Effector memory CD4-positive, alpha-beta T cell (primary cell): ENCODE measurements around the gene CFAP73.

Source experiments
- DNase-seq, 3 donors: peaks; one replicate each; pipeline ENCODE4 v3.0.0-alpha.2; 2020
- H3K27ac ChIP-seq: 2 replicates; pipeline ENCODE4 v1.7.0; 2013; ENCODE audit warnings: mild to moderate bottlenecking, low read length, moderate library complexity; ENCODE audit not compliant: insufficient read depth, poor library complexity, severe bottlenecking
- H3K27me3 ChIP-seq: replicated peaks from 2 replicates; pipeline ENCODE4 v1.7.0; 2013; ENCODE audit warnings: mild to moderate bottlenecking, low read length; ENCODE audit not compliant: insufficient read depth, control insufficient read depth, poor library complexity, severe bottlenecking
- H3K36me3 ChIP-seq: 2 replicates; pipeline ENCODE4 v1.7.0; 2013; ENCODE audit warnings: mild to moderate bottlenecking, low read length, moderate library complexity; ENCODE audit not compliant: control insufficient read depth, insufficient read depth
- H3K4me1 ChIP-seq: 2 replicates; pipeline ENCODE4 v1.7.0; 2013; ENCODE audit warnings: low read length, mild to moderate bottlenecking; ENCODE audit not compliant: control insufficient read depth, insufficient read depth, poor library complexity, severe bottlenecking
- H3K4me3 ChIP-seq: 2 replicates; pipeline ENCODE4 v1.7.0; 2013; ENCODE audit warnings: low read length, low read depth, mild to moderate bottlenecking; ENCODE audit not compliant: insufficient read depth, poor library complexity, severe bottlenecking
- H3K9me3 ChIP-seq: 2 replicates; pipeline ENCODE4 v1.7.0; 2013; ENCODE audit warnings: mild to moderate bottlenecking, low read length, moderate library complexity; ENCODE audit not compliant: control insufficient read depth

Gene CFAP73

GRCh38 chr12:113173081-113173698 is 23.7 kb downstream of the CFAP73 start:
- no peak overlapping the region for H3K4me3 ChIP-seq
- no peak overlapping the region for H3K27ac ChIP-seq
- H3K27me3 ChIP-seq: no peaks in the 10 kb centered on the region
- DNase-seq: no peak
- H3K9me3 ChIP-seq: no peaks in the 10 kb centered on the region
- H3K36me3 ChIP-seq: peaks cover 90% of the 10 kb centered on the region
- no peaks in the 10 kb centered on the region for H3K4me1 ChIP-seq

GRCh38 chr12:113174461-113175384 is 25.2 kb downstream of the CFAP73 start:
- no peaks in the 10 kb centered on the region for H3K4me1 ChIP-seq
- H3K4me3 ChIP-seq: no peak overlapping the region
- H3K27me3 ChIP-seq: no peaks in the 10 kb centered on the region
- peaks cover 90% of the 10 kb centered on the region for H3K36me3 ChIP-seq
- no peak overlapping the region for H3K27ac ChIP-seq
- peak; percentile 50 to 68 (median 57) for DNase-seq
- no peaks in the 10 kb centered on the region for H3K9me3 ChIP-seq

- Histone ChIP-seq H3K27ac (no peak overlapping the region), H3K36me3 (peaks cover 60% of the 10 kb centered on the region), H3K9me3 (no peaks in the 10 kb centered on the region), H3K4me3 (no peak overlapping the region), H3K4me1 (peaks cover 6% of the 10 kb centered on the region), H3K27me3 (no peaks in the 10 kb centered on the region)
- DNase-seq: no peak
Measured at GRCh38 chr12:113179023-113179422, 29.5 kb downstream of the CFAP73 start.

GRCh38 chr12:113180333-113180732 is 30.8 kb downstream of the CFAP73 start:
- H3K4me1 ChIP-seq: peaks cover 6% of the 10 kb centered on the region
- H3K27me3 ChIP-seq: no peaks in the 10 kb centered on the region
- no peaks in the 10 kb centered on the region for H3K9me3 ChIP-seq
- H3K36me3 ChIP-seq: peaks cover 50% of the 10 kb centered on the region
- no peak for DNase-seq
- H3K27ac ChIP-seq: no peak overlapping the region
- no peak overlapping the region for H3K4me3 ChIP-seq

- Histone ChIP-seq H3K9me3 (no peaks in the 10 kb centered on the region), H3K36me3 (peaks cover 40% of the 10 kb centered on the region), H3K4me3 (no peak overlapping the region), H3K4me1 (peaks cover 16% of the 10 kb centered on the region), H3K27me3 (no peaks in the 10 kb centered on the region), H3K27ac (no peak overlapping the region)
- no peak for DNase-seq
Measured at GRCh38 chr12:113181975-113182374, 32.5 kb downstream of the CFAP73 start.

GRCh38 chr12:113183030-113183589 is 33.6 kb downstream of the CFAP73 start:
- Histone ChIP-seq H3K36me3 (peaks cover 29% of the 10 kb centered on the region), H3K4me1 (peaks cover 16% of the 10 kb centered on the region), H3K9me3 (no peaks in the 10 kb centered on the region), H3K27ac (no peak overlapping the region), H3K4me3 (no peak overlapping the region), H3K27me3 (no peaks in the 10 kb centered on the region)
- no peak for DNase-seq

GRCh38 chr12:113184098-113184899 is 34.8 kb downstream of the CFAP73 start:
- Histone ChIP-seq H3K36me3 (peaks cover 17% of the 10 kb centered on the region), H3K27me3 (no peaks in the 10 kb centered on the region), H3K4me3 (peak overlapping the region; percentile 72), H3K4me1 (peaks cover 16% of the 10 kb centered on the region), H3K9me3 (no peaks in the 10 kb centered on the region), H3K27ac (peak overlapping the region; percentile 87)
- DNase-seq: no peak

GRCh38 chr12:113184900-113185179 is 35.3 kb downstream of the CFAP73 start:
- peak overlapping the region; percentile 72 for H3K4me3 ChIP-seq
- DNase-seq: peak; percentile 68 to 83 (median 82)
- peaks cover 11% of the 10 kb centered on the region for H3K36me3 ChIP-seq
- peaks cover 16% of the 10 kb centered on the region for H3K4me1 ChIP-seq
- peak overlapping the region; percentile 87 for H3K27ac ChIP-seq
- no peaks in the 10 kb centered on the region for H3K9me3 ChIP-seq
- H3K27me3 ChIP-seq: no peaks in the 10 kb centered on the region

- Histone ChIP-seq H3K4me1 (peaks cover 16% of the 10 kb centered on the region), H3K36me3 (peaks cover 6% of the 10 kb centered on the region), H3K4me3 (peak within 1 kb of the TSS; percentile 72), H3K27me3 (no peaks in the 10 kb centered on the region), H3K9me3 (no peaks in the 10 kb centered on the region), H3K27ac (peak within 1 kb of the TSS; percentile 87)
- DNase-seq: peak; percentile 60 to 75 (median 71)
Measured at GRCh38 chr12:113185180-113186032, 35.9 kb downstream of the CFAP73 start, which contains the start of the genes DDX54 and RITA1. Gene DDX54 (minus strand): TSS chr12:113185478. CDS start chr12:113185451, 27 bp downstream. Gene RITA1 (plus strand): TSS chr12:113185721. CDS start chr12:113186747, 1,026 bp downstream.
